HG03135 (cell line): Measurements from ENCODE around the gene GBGT1.

ENCODE experiments used
- ATAC-seq: cut with Tn5 transposase; IDR thresholded peaks from one replicate; pipeline ENCODE4 v1.9.1; 2021; ENCODE audit warnings: mild to moderate bottlenecking, moderate library complexity; ENCODE audit not compliant: unreplicated experiment

GBGT1 gene

DNA sequence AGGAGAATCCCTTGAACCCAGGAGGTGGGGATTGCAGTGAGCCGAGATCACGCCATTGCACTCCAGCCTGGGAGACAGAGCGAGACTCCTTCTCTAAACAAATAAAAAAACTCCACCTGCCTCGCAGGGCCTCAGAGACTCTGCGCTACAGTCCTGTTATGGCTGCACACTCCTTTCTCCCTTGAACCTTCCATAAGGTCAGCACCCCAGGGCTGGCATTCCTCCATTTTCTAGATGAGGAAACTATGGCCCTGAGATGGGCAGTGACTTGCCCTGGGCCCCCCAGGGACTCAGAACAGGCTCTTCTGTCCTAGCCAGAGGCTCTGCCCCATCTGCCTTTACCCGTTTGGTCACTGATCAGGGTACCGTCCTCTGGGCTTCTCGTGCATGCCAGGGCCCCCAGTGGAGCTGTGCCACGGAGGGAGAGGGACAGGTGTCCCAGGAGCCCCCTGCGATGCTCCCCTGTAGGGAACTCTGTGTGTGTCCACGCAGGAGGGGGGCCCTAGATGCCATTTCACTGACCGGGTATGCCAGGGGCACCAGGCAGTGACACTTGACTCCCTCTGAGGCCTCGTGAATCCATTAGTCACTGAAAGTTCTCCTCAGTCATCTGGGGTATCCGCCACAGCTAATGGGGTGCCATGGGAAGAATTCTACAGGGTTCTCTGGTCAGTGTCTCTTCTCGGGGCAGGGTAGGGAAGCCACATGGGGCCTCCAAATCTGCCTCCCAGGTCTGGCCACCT is 58.8 kb downstream of the GBGT1 start:
- no peak for ATAC-seq

DNA sequence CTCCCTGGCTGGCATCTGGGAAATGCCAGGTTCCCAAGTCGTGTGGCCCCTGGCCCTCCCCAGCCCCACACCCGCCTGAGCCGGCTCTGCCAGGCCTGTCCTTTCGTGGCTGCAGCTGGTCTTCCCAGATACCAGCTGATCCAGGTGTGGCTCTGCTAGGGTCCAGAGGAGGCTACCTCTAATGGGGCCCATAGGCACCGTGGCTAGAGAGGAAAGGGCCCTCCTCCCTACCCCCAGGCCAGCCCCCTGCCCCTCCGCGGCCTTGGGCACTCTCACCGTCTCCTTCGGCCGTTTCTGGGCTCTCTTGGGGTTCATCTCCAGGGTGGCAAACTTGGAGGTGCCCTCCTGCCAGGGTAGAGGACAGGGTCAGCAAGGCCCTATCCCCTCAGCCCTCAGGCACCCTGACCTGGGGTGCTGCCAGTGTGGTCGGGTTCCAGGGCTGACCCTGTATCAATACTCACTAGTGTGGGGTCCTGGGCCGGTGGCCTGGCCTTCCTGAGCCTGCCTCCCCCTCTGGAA is 59.7 kb downstream of the GBGT1 start:
- ATAC-seq, result no peak

DNA sequence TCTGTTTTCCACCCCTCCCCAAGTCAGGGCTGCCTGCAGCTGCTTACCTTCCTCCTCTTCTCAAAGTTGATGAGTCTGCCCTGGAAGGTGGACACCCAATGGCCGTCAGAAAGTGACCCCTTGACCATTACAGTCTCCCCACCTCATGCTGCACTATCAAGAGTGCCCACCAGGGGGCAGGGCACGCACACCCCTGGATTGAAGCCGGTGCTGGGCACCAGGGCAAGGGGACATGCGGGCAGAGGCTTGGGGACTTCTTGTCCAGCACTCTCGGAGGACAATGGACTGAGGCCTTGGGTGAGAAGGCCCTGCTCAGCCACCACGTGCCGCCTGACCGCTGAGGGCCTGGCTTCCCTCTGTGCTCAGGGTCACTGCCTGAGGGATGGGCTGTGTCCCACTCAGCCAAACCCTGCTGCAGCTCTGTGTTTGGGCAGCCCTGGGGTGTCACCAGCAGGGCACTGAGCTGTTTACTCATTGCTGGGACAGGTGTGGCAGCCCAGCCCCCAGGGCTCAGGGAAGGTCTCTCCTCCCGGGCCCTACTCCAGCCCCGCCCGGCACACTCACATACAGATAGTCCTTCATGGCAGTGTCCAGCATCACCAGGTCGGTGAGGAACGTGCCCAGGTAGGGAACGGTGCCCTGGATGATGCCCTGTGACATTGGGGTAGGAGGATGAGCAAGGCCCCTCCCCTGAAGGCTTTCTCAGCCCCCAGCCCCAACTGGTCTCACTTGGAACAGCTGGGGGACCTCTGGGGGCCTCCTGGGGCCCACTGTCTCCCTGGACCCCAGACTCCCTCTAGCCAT is 60.3 kb downstream of the GBGT1 start:
- no peak for ATAC-seq
